ENCODE results near the gene EPB41L4B.

Gene EPB41L4B

GRCh38 chr9:109270971-109271925 lies 49.6 kb downstream of the EPB41L4B start:
- no peak overlapping the region for H3K4me3 ChIP-seq (ENCODE audit: low read depth, low read length)
- TF ChIP-seq CTCF (IDR thresholded peaks at IDR 0.05; ENCODE audit: low read depth, low read length) (no peak), POLR2A (IDR thresholded peaks at IDR 0.05; ENCODE audit: extremely low read depth, insufficient read length) (no peak), MAX (IDR thresholded peaks at IDR 0.05; ENCODE audit: low read depth, low read length) (no peak), MYC (IDR thresholded peaks at IDR 0.05; ENCODE audit: low read depth, low read length) (no peak)
- DNase-seq (ENCODE audit: low read depth): no peak

- TF ChIP-seq MAX (IDR thresholded peaks at IDR 0.05; ENCODE audit: low read depth, low read length) (no peak), CTCF (IDR thresholded peaks at IDR 0.05; ENCODE audit: low read depth, low read length) (no peak), MYC (IDR thresholded peaks at IDR 0.05; ENCODE audit: low read depth, low read length) (no peak), POLR2A (IDR thresholded peaks at IDR 0.05; ENCODE audit: extremely low read depth, insufficient read length) (no peak)
- H3K4me3 ChIP-seq (ENCODE audit: low read depth, low read length): no peak overlapping the region
- no peak for DNase-seq (ENCODE audit: low read depth)
Observed at GRCh38 chr9:109270441-109270840, 50.4 kb downstream of the EPB41L4B start.

DNA sequence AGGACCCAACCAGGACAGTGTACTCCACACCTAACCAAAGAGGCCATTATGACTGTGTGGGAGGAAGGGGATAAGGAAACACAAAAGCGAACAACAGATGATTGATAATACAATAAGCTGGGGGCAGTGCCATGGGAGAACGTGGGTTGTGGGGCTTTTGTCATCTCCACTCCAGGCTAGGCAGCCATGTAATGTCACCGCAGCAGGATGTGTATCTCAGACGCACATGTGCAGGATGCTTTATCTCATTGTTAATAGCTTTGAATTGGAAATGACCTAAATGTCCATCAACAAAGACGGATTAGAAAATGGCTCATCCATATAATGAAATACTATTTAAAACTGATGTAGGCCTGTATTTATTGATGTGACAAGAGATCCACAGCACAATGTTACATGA lies 51.0 kb downstream of the EPB41L4B start:
- H3K4me3 ChIP-seq (ENCODE audit: low read depth, low read length): no peak overlapping the region
- TF ChIP-seq MAX (IDR thresholded peaks at IDR 0.05; ENCODE audit: low read depth, low read length): no peak
- TF ChIP-seq CTCF (IDR thresholded peaks at IDR 0.05; ENCODE audit: low read depth, low read length): no peak
- no peak for TF ChIP-seq MYC (IDR thresholded peaks at IDR 0.05; ENCODE audit: low read depth, low read length)
- TF ChIP-seq POLR2A (IDR thresholded peaks at IDR 0.05; ENCODE audit: extremely low read depth, insufficient read length): no peak
- no peak for DNase-seq (ENCODE audit: low read depth)

DNA sequence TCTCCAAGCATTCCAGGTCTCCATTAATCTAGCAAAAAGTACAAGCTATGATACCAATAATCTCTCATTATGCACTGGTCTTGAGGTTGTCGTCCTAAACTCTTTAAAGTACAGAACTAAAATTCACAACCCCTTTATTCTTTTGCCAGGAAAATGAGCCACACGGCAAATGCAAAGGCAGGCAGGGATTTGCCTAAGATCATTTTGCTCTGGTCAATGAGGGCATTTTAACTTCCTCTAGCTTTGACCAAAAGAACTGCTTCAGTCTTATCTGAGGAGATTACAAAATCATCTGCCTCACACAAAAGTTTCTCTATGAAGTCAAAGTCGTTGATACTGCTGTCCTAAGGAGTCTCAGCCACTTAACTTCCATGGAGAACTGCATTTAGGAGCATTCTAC lies 51.8 kb downstream of the EPB41L4B start:
- no peak overlapping the region for H3K4me3 ChIP-seq (ENCODE audit: low read depth, low read length)
- peak; percentile 14 for DNase-seq (ENCODE audit: low read depth)
- TF ChIP-seq POLR2A (IDR thresholded peaks at IDR 0.05; ENCODE audit: extremely low read depth, insufficient read length): no peak
- TF ChIP-seq CTCF (IDR thresholded peaks at IDR 0.05; ENCODE audit: low read depth, low read length): no peak
- no peak for TF ChIP-seq MAX (IDR thresholded peaks at IDR 0.05; ENCODE audit: low read depth, low read length)
- no peak for TF ChIP-seq MYC (IDR thresholded peaks at IDR 0.05; ENCODE audit: low read depth, low read length)

DNA sequence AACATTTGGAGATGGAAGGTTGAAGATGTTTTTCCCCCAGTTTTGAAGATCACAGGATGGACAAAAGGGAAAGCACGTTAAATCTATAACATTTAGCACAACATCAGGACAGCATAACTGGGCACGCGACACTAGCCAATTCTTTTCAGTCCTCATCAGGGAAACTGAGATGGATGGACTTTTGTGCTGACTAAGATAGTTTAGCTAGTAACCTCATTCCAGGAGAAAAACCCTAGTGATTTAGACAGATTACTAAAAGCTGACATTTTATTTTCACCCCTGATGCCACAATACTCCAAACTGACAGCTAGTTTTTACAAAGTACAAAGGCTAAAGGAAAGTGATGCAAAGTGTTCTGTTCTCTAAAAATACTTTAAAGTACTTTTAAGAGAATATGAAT lies 53.3 kb downstream of the EPB41L4B start:
- no peak for TF ChIP-seq CTCF (IDR thresholded peaks at IDR 0.05; ENCODE audit: low read depth, low read length)
- TF ChIP-seq POLR2A (IDR thresholded peaks at IDR 0.05; ENCODE audit: extremely low read depth, insufficient read length): no peak
- no peak for TF ChIP-seq MAX (IDR thresholded peaks at IDR 0.05; ENCODE audit: low read depth, low read length)
- no peak for TF ChIP-seq MYC (IDR thresholded peaks at IDR 0.05; ENCODE audit: low read depth, low read length)
- H3K4me3 ChIP-seq (ENCODE audit: low read depth, low read length): no peak overlapping the region
- no peak for DNase-seq (ENCODE audit: low read depth)

Data from NB4 (cell line).